IMR-90 (cell line): ENCODE measurements around the gene ANKRD55. TPM values are rescaled to one million over a fixed set of nuclear protein-coding genes. Genes with fewer than 3 reads are reported as not detected.

Experiments
- ATAC-seq: fragments of 200-7000 bp; cut with Tn5 transposase; 2 replicates; pipeline ENCODE4 v1.9.1; 2020; ENCODE audit warnings: low read depth, mild to moderate bottlenecking, moderate library complexity
- BruUV-seq: library from RNA; stranded (reverse); fragments of 400-500 nt; replicated peaks from 2 replicates; lab custom pipeline; 2021; lab: Mats Ljungman, UMichigan
- CTCF ChIA-PET: fragments of 300-600 bp; formaldehyde crosslinking; extraction: SDS; loops from one replicate; lab custom pipeline; 2021; ENCODE audit warnings: antibody characterized with exemption; lab: Yijun Ruan, JAX
- POLR2A ChIA-PET: fragments of 300-600 bp; sonication (Branson Sonifier 250); formaldehyde crosslinking; loops from one replicate; lab custom pipeline; 2022; ENCODE audit warnings: antibody characterized with exemption; ENCODE audit not compliant: unreplicated experiment; lab: Charles Lee
- DNase-seq: peaks from one replicate; pipeline ENCODE4 v3.0.0; 2013
- H2AFZ ChIP-seq: replicated peaks from 2 replicates; pipeline ENCODE3; 2013; ENCODE audit warnings: low read length, mild to moderate bottlenecking; ENCODE audit not compliant: poor library complexity
- H2AK5ac ChIP-seq: 2 replicates; pipeline ENCODE4 v1.6.1; 2013; ENCODE audit warnings: low read depth, low read length, inconsistent platforms
- H2AK9ac ChIP-seq: replicated peaks from 2 replicates; pipeline ENCODE3; 2013; ENCODE audit warnings: mild to moderate bottlenecking, low read depth, low read length, moderate library complexity; ENCODE audit not compliant: poor library complexity
- H2BK120ac ChIP-seq: 2 replicates; pipeline ENCODE4 v1.6.1; 2013; ENCODE audit warnings: low read depth, low read length, inconsistent platforms
- H2BK15ac ChIP-seq: 3 replicates; pipeline ENCODE4 v1.6.1; 2013; ENCODE audit warnings: low read depth, low read length, inconsistent platforms
- H2BK20ac ChIP-seq: 2 replicates; pipeline ENCODE4 v1.6.1; 2013; ENCODE audit warnings: low read depth, mild to moderate bottlenecking, inconsistent platforms, low read length, moderate library complexity
- H2BK5ac ChIP-seq: 2 replicates; pipeline ENCODE4 v1.6.1; 2013; ENCODE audit warnings: mild to moderate bottlenecking, low read depth, low read length, inconsistent platforms; ENCODE audit not compliant: poor library complexity, severe bottlenecking
- H3K14ac ChIP-seq: replicated peaks from 2 replicates; pipeline ENCODE4 v1.6.1; 2013; ENCODE audit warnings: low read depth, low read length, inconsistent platforms
- H3K18ac ChIP-seq: 2 replicates; pipeline ENCODE4 v1.6.1; 2013; ENCODE audit warnings: low read depth, low read length, control low read depth
- H3K23ac ChIP-seq: 2 replicates; pipeline ENCODE4 v1.6.1; 2013; ENCODE audit warnings: low read depth, low read length, inconsistent platforms
- H3K27ac ChIP-seq: 2 replicates; pipeline ENCODE4 v1.5.1; 2013; ENCODE audit warnings: mild to moderate bottlenecking, control low read depth, low read length; ENCODE audit not compliant: insufficient read depth
- H3K27me3 ChIP-seq: 2 replicates; pipeline ENCODE4 v1.6.1; 2013; ENCODE audit warnings: low read length; ENCODE audit not compliant: control insufficient read depth, insufficient read depth
- H3K36me3 ChIP-seq: 2 replicates; pipeline ENCODE4 v1.6.1; 2013; ENCODE audit warnings: low read length, mixed read lengths; ENCODE audit not compliant: control insufficient read depth, insufficient read depth
- H3K4ac ChIP-seq: 2 replicates; pipeline ENCODE4 v1.6.1; 2013; ENCODE audit warnings: low read depth, low read length, inconsistent platforms
- H3K4me1 ChIP-seq: 2 replicates; pipeline ENCODE4 v1.6.1; 2013; ENCODE audit warnings: low read length, mixed read lengths; ENCODE audit not compliant: control insufficient read depth, insufficient read depth
- H3K4me2 ChIP-seq: 2 replicates; pipeline ENCODE4 v1.6.1; 2013; ENCODE audit warnings: low read depth, mild to moderate bottlenecking, control low read depth, low read length, moderate library complexity
- H3K4me3 ChIP-seq: 2 replicates; pipeline ENCODE4 v1.5.1; 2013; ENCODE audit warnings: low read depth, mild to moderate bottlenecking, control low read depth, low read length, moderate library complexity; ENCODE audit not compliant: insufficient read depth
- H3K56ac ChIP-seq: 2 replicates; pipeline ENCODE4 v1.6.1; 2013; ENCODE audit warnings: low read length, inconsistent platforms; ENCODE audit not compliant: insufficient read depth; ENCODE audit errors: extremely low read depth
- H3K79me1 ChIP-seq, 2 experiments: 2 replicates each; pipeline ENCODE4 v1.6.1; 2013; ENCODE audit warnings: low read length in 2 of 2, inconsistent platforms in 1 of 2, low read depth in 1 of 2
- H3K9ac ChIP-seq: 2 replicates; pipeline ENCODE4 v1.6.1; 2013; ENCODE audit warnings: low read depth, low read length, control low read depth
- H3K9me1 ChIP-seq: 2 replicates; pipeline ENCODE4 v1.6.1; 2013; ENCODE audit warnings: low read length, inconsistent platforms; ENCODE audit not compliant: insufficient read depth
- H3K9me3 ChIP-seq: 2 replicates; pipeline ENCODE4 v1.6.1; 2013; ENCODE audit warnings: low read length; ENCODE audit not compliant: control insufficient read depth, insufficient read depth
- H4K20me1 ChIP-seq: 2 replicates; pipeline ENCODE4 v1.6.1; 2013; ENCODE audit warnings: low read length, inconsistent platforms; ENCODE audit not compliant: insufficient read depth
- H4K5ac ChIP-seq: 2 replicates; pipeline ENCODE4 v1.6.1; 2013; ENCODE audit warnings: mild to moderate bottlenecking, low read depth, low read length, control low read depth
- H4K8ac ChIP-seq, 2 experiments: 2 replicates each; pipeline ENCODE4 v1.6.1; 2013; ENCODE audit warnings: low read depth in 2 of 2, low read length in 2 of 2, control low read depth in 1 of 2, inconsistent platforms in 1 of 2
- H4K91ac ChIP-seq: 2 replicates; pipeline ENCODE4 v1.6.1; 2013; ENCODE audit warnings: low read depth, low read length, inconsistent platforms; ENCODE audit not compliant: insufficient read depth
- BHLHE40 ChIP-seq: fragments of 150-350 bp; IDR thresholded peaks from 2 replicates; pipeline ENCODE4 v1.6.1; 2016; ENCODE audit warnings: mild to moderate bottlenecking, low read depth, low read length
- CEBPB ChIP-seq: IDR thresholded peaks from 2 replicates; pipeline ENCODE4 v1.6.1; 2012; ENCODE audit warnings: low read depth, low read length, improper control_type of control experiment
- FOS ChIP-seq: fragments of 150-350 bp; IDR thresholded peaks from 2 replicates; pipeline ENCODE4 v1.6.1; 2016; ENCODE audit warnings: low read depth, low read length
- RAD21 ChIP-seq: IDR thresholded peaks from 2 replicates; pipeline ENCODE4 v1.6.1; 2012; ENCODE audit warnings: low read length, improper control_type of control experiment
- RCOR1 ChIP-seq: IDR thresholded peaks from 2 replicates; pipeline ENCODE4 v1.6.1; 2012; ENCODE audit warnings: mild to moderate bottlenecking, low read length, improper control_type of control experiment; ENCODE audit not compliant: insufficient replicate concordance
- WGBS, 2 experiments: methylation state at CpG; one replicate each; pipeline versions ENCODE4 v1.1.5 to v1.1.7; 2013; ENCODE audit warnings: missing lambda C conversion rate in 2 of 2; ENCODE audit not compliant: insufficient read length in 1 of 2; ENCODE audit errors: extremely low coverage in 2 of 2; 5-methylcytosine and 5-hydroxymethylcytosine counted together
- dilution Hi-C: fragments of 300-500 bp; cut with HindIII; formaldehyde crosslinking; loops from one replicate; pipeline ENCODE4 v1.14.3; 2018; ENCODE audit warnings: low sequenced_read_pairs; ENCODE audit not compliant: unreplicated experiment
- in situ Hi-C: fragments of 300-500 bp; cut with MboI; formaldehyde crosslinking; loops from 3 replicates; pipeline ENCODE4 v1.14.3; 2019; ENCODE audit warnings: low sequenced_read_pairs, inconsistent platforms, mixed read lengths
- intact Hi-C: fragments of 100-400 bp; cut with micrococcal nuclease; formaldehyde crosslinking; loops from 2 replicates; pipeline ENCODE4 v1.10.0; 2022
- polyA plus RNA-seq, 3 experiments: library from polyadenylated mRNA; depleted of rRNA; stranded (reverse); fragments of >200 nt; gene quantifications; 2 replicates each; pipeline ENCODE4 v1.2.3, GENCODE V29; 2012; ENCODE audit warnings: low replicate concordance in 1 of 3
- total RNA-seq: library from RNA; depleted of rRNA; stranded (reverse); fragments of >200 nt; gene quantifications from 2 replicates; pipeline ENCODE4 v1.2.3, GENCODE V29; 2012

ANKRD55 gene
- total and polyA plus RNA-seq, 2 of the 4 experiments (the other 2 are of a cell fraction) = not detected

GRCh38 chr5:56183506-56183905 lies 49.6 kb downstream of the ANKRD55 start:
- no peak overlapping the region for H3K4me3 ChIP-seq
- no peak overlapping the region for H3K4me2 ChIP-seq
- H3K79me1 ChIP-seq = no peaks in the 10 kb centered on the region
- peaks cover 7% of the 10 kb centered on the region for H3K4me1 ChIP-seq
- peak overlapping the region; percentile 86 for H2BK20ac ChIP-seq
- no TSS peak for BruUV-seq
- ATAC-seq (peak; percentile 94), DNase-seq (peak; percentile 98)
- ChIA-PET POLR2A (no interaction called here), CTCF (no interaction called here)
- no peak overlapping the region for H3K56ac ChIP-seq
- peak overlapping the region; percentile 39; the same call in 2 of the 3 replicates for H2BK15ac ChIP-seq
- H4K8ac ChIP-seq = peak overlapping the region in 1 of 2 experiments; percentile 24; a peak in 1 of 4 replicates
- H3K36me3 ChIP-seq = no peaks in the 10 kb centered on the region
- peak overlapping the region; percentile 24; the same call in 1 of the 2 replicates for H3K14ac ChIP-seq
- no peak overlapping the region for H2AK9ac ChIP-seq
- in situ Hi-C loops (no loop called here), dilution Hi-C loops (no loop called here), intact Hi-C loops (no loop called here)
- no peak overlapping the region for H4K5ac ChIP-seq
- H3K4ac ChIP-seq = peak overlapping the region; percentile 75
- H2BK5ac ChIP-seq = peak overlapping the region; percentile 7
- H3K18ac ChIP-seq = no peak overlapping the region; the same call in 1 of the 2 replicates
- no peaks in the 10 kb centered on the region for H3K27me3 ChIP-seq
- H2AK5ac ChIP-seq = peak overlapping the region; percentile 56
- TF ChIP-seq FOS = peak; percentile 93
- 0 out of 2 replicates have a peak, but pooled peaks have one; percentile 0 for TF ChIP-seq CEBPB
- peak; percentile 81 for TF ChIP-seq BHLHE40
- TF ChIP-seq RAD21 = no peak
- no peak for TF ChIP-seq RCOR1
- H3K9me1 ChIP-seq = peaks cover 10% of the 10 kb centered on the region
- H3K9me3 ChIP-seq = no peaks in the 10 kb centered on the region
- H2BK120ac ChIP-seq = peak overlapping the region; percentile 69
- no peaks in the 10 kb centered on the region for H4K20me1 ChIP-seq
- no peak overlapping the region for H3K9ac ChIP-seq
- no peak overlapping the region for H3K23ac ChIP-seq
- no peak overlapping the region; the same call in 1 of the 2 replicates for H3K27ac ChIP-seq
- no peak overlapping the region for H2AFZ ChIP-seq
- peak overlapping the region; percentile 70 for H4K91ac ChIP-seq
- no CpG with 5 or more reads among the region's 4 CpGs for WGBS, 2 experiments
